ENCODE results near the gene RAPSN. TPM values are rescaled to one million over a fixed set of nuclear protein-coding genes. Genes with fewer than 3 reads are reported as not detected.

Gene RAPSN
- total and polyA plus RNA-seq, 2 donors (not counting 3 experiments of a cell fraction or from before 2014, with no cell fraction given), result 0.18 to 1.6 TPM

DNA sequence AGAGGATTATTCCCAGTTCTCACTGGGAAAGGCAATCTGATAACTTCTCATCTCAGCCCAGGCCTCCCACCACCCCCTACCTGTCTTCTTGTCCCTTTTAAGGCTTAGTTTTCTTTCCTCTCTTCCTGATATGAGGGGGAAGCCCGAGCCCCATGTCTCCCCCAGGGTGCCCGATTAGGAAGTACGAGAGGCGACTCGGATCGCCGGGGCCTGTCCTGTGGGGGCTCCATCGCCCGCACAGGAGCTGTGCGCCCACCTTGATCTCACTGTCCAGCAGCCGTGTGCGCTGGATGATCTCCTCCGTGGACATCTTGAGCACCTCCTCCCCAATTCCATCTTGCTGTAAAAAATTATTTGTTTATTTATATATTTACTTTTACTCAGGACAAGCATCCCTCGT is 23.3 kb downstream of the RAPSN start:
- intact Hi-C loops (cut with micrococcal nuclease), result loop anchor here (1.0 to 5.0 kb wide), 3 partner anchors 9 to 152 kb away; partner anchors contain the start of genes CELF1, KBTBD4 and NDUFS3

More for the DNA sequence above, 23.3 kb downstream of the RAPSN start:
- dilution Hi-C loops (cut with MboI; ENCODE audit: extremely low pct_ligation_motif_present, low sequenced_read_pairs), result no loop called here
- H3K4me3 ChIP-seq (replicated peaks in 1 of 3; ENCODE audit: insufficient read depth in 1 of 3, low read depth in 1 of 3, low read length in 3 of 3), result peak overlapping the region; percentile 68 to 89 (median 79)
- DNase-seq (ENCODE audit: low read depth, low spot score) (no peak), FAIRE-seq (no peak)
- ChIA-PET POLR2A (interaction anchor here (1.1 to 1.4 kb wide), 2 partner anchors 10 to 15 kb away, joined by 4 to 7 read pairs; no protein-coding TSS in a partner anchor), CTCF (interaction anchor here (1.0 to 2.3 kb wide), 5 partner anchors 13 to 71 kb away, joined by 3 to 16 read pairs (median 9); no protein-coding TSS in a partner anchor)
- H3K4me1 ChIP-seq (ENCODE audit: control insufficient read depth, extremely low read depth, insufficient read depth, low read length), result peaks cover 10% of the 10 kb centered on the region
- no TSS peak for BruUV-seq (replicated peaks)
- no peaks in the 10 kb centered on the region for H4K20me1 ChIP-seq (replicated peaks; ENCODE audit: control insufficient read depth, extremely low read depth, insufficient read depth, low read length)
- peaks cover 23% of the 10 kb centered on the region for H3K79me2 ChIP-seq (ENCODE audit: control insufficient read depth, insufficient read depth, low read length)
- peaks cover 12 to 18% of the 10 kb centered on the region in 2 experiments for H3K36me3 ChIP-seq (ENCODE audit: control insufficient read depth in 2 of 2, extremely low read depth in 1 of 2, insufficient read depth in 2 of 2, low read length in 2 of 2)
- peak overlapping the region; percentile 81 for H3K4me2 ChIP-seq (ENCODE audit: insufficient read depth, low read length)
- H3K9me3 ChIP-seq (replicated peaks; ENCODE audit: control insufficient read depth, insufficient read depth, low read length), result no peaks in the 10 kb centered on the region
- H3K27ac ChIP-seq (ENCODE audit: insufficient read depth, low read depth, low read length), result peak overlapping the region; percentile 90
- no peaks in the 10 kb centered on the region for H3K27me3 ChIP-seq (ENCODE audit: control insufficient read depth in 2 of 2, insufficient read depth in 2 of 2, low read length in 2 of 2)
- H3K9ac ChIP-seq (replicated peaks; ENCODE audit: extremely low read depth, insufficient read depth, low read length), result peak overlapping the region; percentile 96
- H2AFZ ChIP-seq (ENCODE audit: low read depth, low read length), result no peak overlapping the region
- H3K9me1 ChIP-seq (replicated peaks; ENCODE audit: control insufficient read depth, extremely low read depth, insufficient read depth, low read length), result no peaks in the 10 kb centered on the region
- TF ChIP-seq, protein P1, sequence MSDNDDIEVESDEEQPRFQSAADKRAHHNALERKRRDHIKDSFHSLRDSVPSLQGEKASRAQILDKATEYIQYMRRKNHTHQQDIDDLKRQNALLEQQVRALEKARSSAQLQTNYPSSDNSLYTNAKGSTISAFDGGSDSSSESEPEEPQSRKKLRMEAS (IDR thresholded peaks at IDR 0.05; ENCODE audit: insufficient read depth, insufficient read length), result no peak
- TF ChIP-seq JUN (IDR thresholded peaks at IDR 0.05; ENCODE audit: borderline replicate concordance, insufficient read depth, insufficient read length, low read depth), result no peak
- TF ChIP-seq, protein P2, sequence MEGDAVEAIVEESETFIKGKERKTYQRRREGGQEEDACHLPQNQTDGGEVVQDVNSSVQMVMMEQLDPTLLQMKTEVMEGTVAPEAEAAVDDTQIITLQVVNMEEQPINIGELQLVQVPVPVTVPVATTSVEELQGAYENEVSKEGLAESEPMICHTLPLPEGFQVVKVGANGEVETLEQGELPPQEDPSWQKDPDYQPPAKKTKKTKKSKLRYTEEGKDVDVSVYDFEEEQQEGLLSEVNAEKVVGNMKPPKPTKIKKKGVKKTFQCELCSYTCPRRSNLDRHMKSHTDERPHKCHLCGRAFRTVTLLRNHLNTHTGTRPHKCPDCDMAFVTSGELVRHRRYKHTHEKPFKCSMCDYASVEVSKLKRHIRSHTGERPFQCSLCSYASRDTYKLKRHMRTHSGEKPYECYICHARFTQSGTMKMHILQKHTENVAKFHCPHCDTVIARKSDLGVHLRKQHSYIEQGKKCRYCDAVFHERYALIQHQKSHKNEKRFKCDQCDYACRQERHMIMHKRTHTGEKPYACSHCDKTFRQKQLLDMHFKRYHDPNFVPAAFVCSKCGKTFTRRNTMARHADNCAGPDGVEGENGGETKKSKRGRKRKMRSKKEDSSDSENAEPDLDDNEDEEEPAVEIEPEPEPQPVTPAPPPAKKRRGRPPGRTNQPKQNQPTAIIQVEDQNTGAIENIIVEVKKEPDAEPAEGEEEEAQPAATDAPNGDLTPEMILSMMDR (IDR thresholded peaks at IDR 0.05; ENCODE audit: extremely low read depth in 1 of 2, insufficient read depth in 1 of 2, low read depth in 1 of 2, low read length in 2 of 2), result no peak

Measured in endothelial cell of umbilical vein (primary cell).